RPMI7951 (cell line): ENCODE results near the gene MBOAT7. TPM values are rescaled to one million over a fixed set of nuclear protein-coding genes. Genes with fewer than 3 reads are reported as not detected.

Experiments used
- DNase-seq: peaks from one replicate; pipeline ENCODE4 v3.0.0-alpha.2; 2012; ENCODE audit warnings: low read depth
- total RNA-seq: library from RNA; depleted of rRNA; stranded (reverse); fragments of >200 nt; shearing (Covaris generic); gene quantifications from 2 replicates; pipeline ENCODE4 v1.2.3, GENCODE V29; 2014

The MBOAT7 gene
- total RNA-seq, 1 experiment from 2014 or later: 183 TPM

GRCh38 chr19:54164369-54165068 is 24.9 kb downstream of the MBOAT7 start:
- peak; percentile 31 for DNase-seq

- no peak for DNase-seq
These were observed 26.5 kb downstream of the MBOAT7 start for GRCh38 chr19:54162884-54163283.

- DNase-seq: peak; percentile 40
These were observed 27.1 kb downstream of the MBOAT7 start for GRCh38 chr19:54162241-54162805.

- no peak for DNase-seq
These were observed 28.5 kb downstream of the MBOAT7 start for GRCh38 chr19:54160854-54161253.

GRCh38 chr19:54160182-54160811 is 29.1 kb downstream of the MBOAT7 start:
- peak; percentile 41 for DNase-seq

- DNase-seq: peak; percentile 100
These were observed 29.8 kb downstream of the MBOAT7 start, which contains the start of gene LENG1 for GRCh38 chr19:54159352-54160181. LENG1 (minus strand) TSS chr19:54159721; CDS start chr19:54159695, 26 bp downstream.

GRCh38 chr19:54158812-54159351 is 30.5 kb downstream of the MBOAT7 start:
- no peak for DNase-seq

GRCh38 chr19:54156953-54157352 is 32.4 kb downstream of the MBOAT7 start:
- DNase-seq: no peak

GRCh38 chr19:54156490-54156889 is 32.9 kb downstream of the MBOAT7 start:
- DNase-seq: no peak

- DNase-seq: no peak
These were observed 33.7 kb downstream of the MBOAT7 start for GRCh38 chr19:54155694-54156093.

GRCh38 chr19:54154603-54155345 is 34.6 kb downstream of the MBOAT7 start:
- DNase-seq: peak; percentile 82

- DNase-seq: no peak
These were observed 35.6 kb downstream of the MBOAT7 start for GRCh38 chr19:54153731-54154326.

- no peak for DNase-seq
These were observed 36.4 kb downstream of the MBOAT7 start for GRCh38 chr19:54152878-54153524.

- no peak for DNase-seq
These were observed 37.1 kb downstream of the MBOAT7 start for GRCh38 chr19:54152267-54152666.

- DNase-seq: no peak
These were observed 37.9 kb downstream of the MBOAT7 start for GRCh38 chr19:54151362-54152035.

GRCh38 chr19:54149021-54149812 is 40.2 kb downstream of the MBOAT7 start:
- DNase-seq: no peak

- DNase-seq: no peak
These were observed 41.2 kb downstream of the MBOAT7 start for GRCh38 chr19:54148158-54148557.

GRCh38 chr19:54147676-54148075 is 41.7 kb downstream of the MBOAT7 start:
- DNase-seq: no peak
